ENCODE measurements around the gene CPXM1.
A peak's percentile ranks its signal among the peaks of the same experiment; 100 is the strongest.

Gene CPXM1

GRCh38 chr20:2797136-2797983, 3.1 kb downstream of the CPXM1 start:
- no peak for DNase-seq
- peak overlapping the region; percentile 68 for H3K4me3 Mint-ChIP-seq
- TF ChIP-seq CTCF (IDR thresholded peaks at IDR 0.05): no peak
- H3K36me3 Mint-ChIP-seq (ENCODE audit: low read depth): peaks cover 51% of the 10 kb centered on the region
- H3K9me3 Mint-ChIP-seq: no peaks in the 10 kb centered on the region
- H3K4me1 Mint-ChIP-seq: peaks cover 43% of the 10 kb centered on the region
- peaks cover 9% of the 10 kb centered on the region for H3K27me3 Mint-ChIP-seq (ENCODE audit: low read depth, poor library complexity)
- H3K27ac Mint-ChIP-seq: no peak overlapping the region

DNA sequence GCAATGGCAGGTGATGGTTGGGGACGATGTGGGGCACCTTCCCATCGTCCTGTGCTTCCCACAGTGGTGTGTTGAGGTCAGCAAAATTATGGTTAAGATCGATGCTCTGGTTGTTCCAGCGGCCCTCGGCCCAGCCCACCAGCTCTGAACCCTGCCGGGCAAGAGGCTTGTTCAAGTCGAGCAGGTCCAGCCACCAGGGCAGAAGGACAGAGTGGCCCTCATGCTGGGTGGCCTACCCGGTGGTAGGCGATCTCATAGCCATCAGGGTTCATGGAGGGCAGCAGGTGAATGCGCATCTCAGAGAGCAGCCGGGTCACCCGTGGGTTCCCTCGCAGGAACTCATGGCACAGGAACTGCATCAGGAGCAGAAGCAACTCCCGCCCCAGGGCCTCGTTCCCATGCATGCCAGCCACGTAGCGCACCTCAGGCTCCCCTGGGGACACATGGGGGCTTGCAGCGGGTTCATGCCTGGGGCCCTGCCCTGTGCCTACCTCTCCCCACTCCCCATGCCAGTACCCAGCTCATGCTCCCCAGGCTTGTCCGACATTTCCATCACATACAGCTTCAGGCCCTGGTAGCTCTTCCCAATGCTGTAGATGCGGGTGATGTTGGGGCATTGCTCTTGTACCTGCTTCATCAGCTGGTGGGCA, 4.3 kb downstream of the CPXM1 start:
- Mint-ChIP-seq H3K4me1 (peaks cover 35% of the 10 kb centered on the region), H3K4me3 (no peak overlapping the region), H3K36me3 (ENCODE audit: low read depth) (peaks cover 54% of the 10 kb centered on the region), H3K27me3 (ENCODE audit: low read depth, poor library complexity) (no peaks in the 10 kb centered on the region), H3K27ac (no peak overlapping the region), H3K9me3 (no peaks in the 10 kb centered on the region)
- no peak for TF ChIP-seq CTCF (IDR thresholded peaks at IDR 0.05)
- no peak for DNase-seq

- Mint-ChIP-seq H3K27me3 (ENCODE audit: low read depth, poor library complexity) (no peaks in the 10 kb centered on the region), H3K4me1 (peaks cover 29% of the 10 kb centered on the region), H3K4me3 (no peak overlapping the region), H3K9me3 (peaks cover under 1% of the 10 kb centered on the region), H3K27ac (no peak overlapping the region), H3K36me3 (ENCODE audit: low read depth) (peaks cover 58% of the 10 kb centered on the region)
- no peak for TF ChIP-seq CTCF (IDR thresholded peaks at IDR 0.05)
- no peak for DNase-seq
These were observed 5.0 kb downstream of the CPXM1 start for GRCh38 chr20:2795451-2795850.

GRCh38 chr20:2794866-2795447, 5.5 kb downstream of the CPXM1 start:
- no peak for DNase-seq
- Mint-ChIP-seq H3K4me3 (no peak overlapping the region), H3K36me3 (ENCODE audit: low read depth) (peaks cover 58% of the 10 kb centered on the region), H3K9me3 (peaks cover 4% of the 10 kb centered on the region), H3K4me1 (peaks cover 27% of the 10 kb centered on the region), H3K27ac (peak overlapping the region; percentile 94), H3K27me3 (ENCODE audit: low read depth, poor library complexity) (no peaks in the 10 kb centered on the region)
- no peak for TF ChIP-seq CTCF (IDR thresholded peaks at IDR 0.05)

GRCh38 chr20:2794202-2794748, 6.2 kb downstream of the CPXM1 start:
- Mint-ChIP-seq H3K27me3 (ENCODE audit: low read depth, poor library complexity) (no peaks in the 10 kb centered on the region), H3K9me3 (peaks cover 8% of the 10 kb centered on the region), H3K4me3 (no peak overlapping the region), H3K27ac (peak overlapping the region; percentile 94), H3K36me3 (ENCODE audit: low read depth) (peaks cover 61% of the 10 kb centered on the region), H3K4me1 (peaks cover 20% of the 10 kb centered on the region)
- no peak for TF ChIP-seq CTCF (IDR thresholded peaks at IDR 0.05)
- no peak for DNase-seq

Measured in nephron progenitor cell (in vitro differentiated cells).